Measurements from ENCODE around the gene TP53. TPM values are rescaled to one million over a fixed set of nuclear protein-coding genes. Genes with fewer than 3 reads are reported as not detected.

TP53 gene
- total RNA-seq, 1 donor = 71.3 TPM

DNA sequence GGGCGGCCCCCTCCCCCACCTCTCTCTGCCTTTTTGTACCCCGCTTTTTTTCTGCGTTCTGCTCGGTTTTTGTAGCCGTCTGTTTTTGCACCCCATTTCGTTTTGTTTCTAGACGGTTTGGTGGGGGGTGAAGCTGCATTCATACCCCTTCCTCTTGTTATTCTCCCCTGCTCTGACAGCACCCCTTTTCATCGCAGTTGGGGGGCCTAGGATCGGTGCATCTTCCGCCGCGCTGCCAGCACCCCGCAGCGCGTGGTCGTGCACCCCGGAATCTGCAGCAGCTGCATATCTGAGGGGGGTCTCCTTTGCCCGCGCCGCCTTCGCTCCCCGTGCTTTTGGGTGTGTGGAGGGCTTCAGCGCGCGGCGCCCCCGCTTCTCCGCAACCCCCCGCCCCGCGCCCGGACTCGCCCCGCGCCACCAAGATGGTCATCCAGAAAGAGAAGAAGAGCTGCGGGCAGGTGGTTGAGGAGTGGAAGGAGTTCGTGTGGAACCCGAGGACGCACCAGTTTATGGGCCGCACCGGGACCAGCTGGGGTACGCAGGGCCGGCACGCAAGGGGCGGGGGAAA is 36.1 kb downstream of the TP53 start:
- TF ChIP-seq, protein P1, sequence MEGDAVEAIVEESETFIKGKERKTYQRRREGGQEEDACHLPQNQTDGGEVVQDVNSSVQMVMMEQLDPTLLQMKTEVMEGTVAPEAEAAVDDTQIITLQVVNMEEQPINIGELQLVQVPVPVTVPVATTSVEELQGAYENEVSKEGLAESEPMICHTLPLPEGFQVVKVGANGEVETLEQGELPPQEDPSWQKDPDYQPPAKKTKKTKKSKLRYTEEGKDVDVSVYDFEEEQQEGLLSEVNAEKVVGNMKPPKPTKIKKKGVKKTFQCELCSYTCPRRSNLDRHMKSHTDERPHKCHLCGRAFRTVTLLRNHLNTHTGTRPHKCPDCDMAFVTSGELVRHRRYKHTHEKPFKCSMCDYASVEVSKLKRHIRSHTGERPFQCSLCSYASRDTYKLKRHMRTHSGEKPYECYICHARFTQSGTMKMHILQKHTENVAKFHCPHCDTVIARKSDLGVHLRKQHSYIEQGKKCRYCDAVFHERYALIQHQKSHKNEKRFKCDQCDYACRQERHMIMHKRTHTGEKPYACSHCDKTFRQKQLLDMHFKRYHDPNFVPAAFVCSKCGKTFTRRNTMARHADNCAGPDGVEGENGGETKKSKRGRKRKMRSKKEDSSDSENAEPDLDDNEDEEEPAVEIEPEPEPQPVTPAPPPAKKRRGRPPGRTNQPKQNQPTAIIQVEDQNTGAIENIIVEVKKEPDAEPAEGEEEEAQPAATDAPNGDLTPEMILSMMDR (IDR thresholded peaks at IDR 0.05; ENCODE audit: extremely low read depth, low read depth, low read length) = no peak
- Histone ChIP-seq H3K4me3 (ENCODE audit: insufficient read depth, low read length) (no peak overlapping the region), H3K27ac (ENCODE audit: low read depth, low read length) (no peak overlapping the region), H3K79me2 (ENCODE audit: insufficient read depth, low read length) (no peaks in the 10 kb centered on the region), H3K9me3 (ENCODE audit: low read depth, low read length) (no peaks in the 10 kb centered on the region), H3K4me2 (ENCODE audit: insufficient read depth, low read length) (peak overlapping the region; percentile 46), H3K27me3 (ENCODE audit: insufficient read depth, low read length) (peaks cover 55% of the 10 kb centered on the region), H3K36me3 (ENCODE audit: insufficient read depth, low read length) (no peaks in the 10 kb centered on the region), H2AFZ (ENCODE audit: low read length) (no peak overlapping the region), H3K4me1 (ENCODE audit: insufficient read depth, low read length) (no peaks in the 10 kb centered on the region), H4K20me1 (ENCODE audit: insufficient read depth, low read length) (no peaks in the 10 kb centered on the region)
- peak; percentile 73 for DNase-seq (ENCODE audit: insufficient read length, low spot score, missing footprints)

DNA sequence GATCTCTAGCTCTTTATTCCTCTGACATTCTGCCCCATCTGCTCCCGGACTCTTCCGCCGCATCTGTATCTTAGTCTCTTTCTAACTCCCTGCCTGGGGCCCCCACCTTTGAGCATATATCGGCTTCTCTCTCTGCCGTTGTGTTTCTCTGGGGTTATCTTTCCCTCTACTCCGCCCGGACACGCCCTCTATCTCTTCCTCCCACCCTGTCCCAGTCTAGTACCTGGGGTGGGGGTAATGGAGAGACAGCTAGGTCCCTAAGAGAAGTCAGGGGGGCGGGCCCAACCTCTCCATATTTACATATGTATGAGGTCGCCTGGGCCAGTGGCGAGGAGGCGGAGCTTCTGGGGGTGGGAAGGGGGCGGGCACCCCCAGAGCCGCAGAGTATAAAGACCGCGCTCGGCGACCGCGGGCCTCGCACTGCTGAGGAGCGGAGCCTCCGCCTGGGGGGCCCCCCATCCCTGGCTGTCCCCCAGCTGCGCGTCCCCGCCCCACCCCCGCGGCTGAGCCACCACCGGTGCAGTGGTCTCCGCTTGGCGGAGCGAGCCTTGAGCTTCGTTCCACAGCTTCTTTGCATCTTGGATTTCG is 36.7 kb downstream of the TP53 start, which contains the start of gene ATP1B2:
Gene ATP1B2, plus strand, starts transcription at position 418 of the 588 bp plus-strand sequence. CDS start 593 bp downstream, outside the sequence.
- H3K36me3 ChIP-seq (ENCODE audit: insufficient read depth, low read length) = no peaks in the 10 kb centered on the region
- no peaks in the 10 kb centered on the region for H3K4me1 ChIP-seq (ENCODE audit: insufficient read depth, low read length)
- H3K27ac ChIP-seq (ENCODE audit: low read depth, low read length) = no peak within 1 kb of the TSS
- peak within 1 kb of the TSS; percentile 58 for H3K4me2 ChIP-seq (ENCODE audit: insufficient read depth, low read length)
- H3K4me3 ChIP-seq (ENCODE audit: insufficient read depth, low read length) = peak within 1 kb of the TSS; percentile 47
- H3K79me2 ChIP-seq (ENCODE audit: insufficient read depth, low read length) = no peaks in the 10 kb centered on the region
- H4K20me1 ChIP-seq (ENCODE audit: insufficient read depth, low read length) = no peaks in the 10 kb centered on the region
- peaks cover 55% of the 10 kb centered on the region for H3K27me3 ChIP-seq (ENCODE audit: insufficient read depth, low read length)
- DNase-seq (ENCODE audit: insufficient read length, low spot score, missing footprints) = peak; percentile 86
- H2AFZ ChIP-seq (ENCODE audit: low read length) = peak within 1 kb of the TSS; percentile 7
- TF ChIP-seq, protein P1 (IDR thresholded peaks at IDR 0.05; ENCODE audit: extremely low read depth, low read depth, low read length) = no peak
- H3K9me3 ChIP-seq (ENCODE audit: low read depth, low read length) = no peaks in the 10 kb centered on the region

DNA sequence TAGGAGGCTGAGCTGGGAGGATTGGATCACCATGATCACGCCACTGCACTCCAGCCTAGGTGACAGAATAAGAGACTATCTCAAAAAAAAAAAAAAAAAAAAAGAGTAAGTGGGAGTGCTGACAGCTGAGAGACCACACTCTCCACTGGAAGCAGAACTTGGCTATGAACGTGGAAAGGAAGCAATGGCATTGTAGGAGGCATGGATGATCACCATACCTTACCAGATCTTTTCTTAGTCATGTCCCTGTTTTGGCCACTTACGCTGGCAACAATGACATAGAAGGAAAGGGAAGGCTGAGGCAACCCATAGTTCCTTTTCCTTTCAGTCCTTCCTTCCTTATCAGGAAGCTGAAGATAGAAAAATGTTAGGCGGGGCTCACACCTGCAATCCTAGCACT is 40.3 kb downstream of the TP53 start:
- TF ChIP-seq, protein P1 (IDR thresholded peaks at IDR 0.05; ENCODE audit: extremely low read depth, low read depth, low read length) = no peak
- Histone ChIP-seq H2AFZ (ENCODE audit: low read length) (no peak overlapping the region), H3K9me3 (ENCODE audit: low read depth, low read length) (no peaks in the 10 kb centered on the region), H3K27ac (ENCODE audit: low read depth, low read length) (no peak overlapping the region), H3K79me2 (ENCODE audit: insufficient read depth, low read length) (no peaks in the 10 kb centered on the region), H3K27me3 (ENCODE audit: insufficient read depth, low read length) (peaks cover 23% of the 10 kb centered on the region), H3K36me3 (ENCODE audit: insufficient read depth, low read length) (no peaks in the 10 kb centered on the region), H3K4me3 (ENCODE audit: insufficient read depth, low read length) (no peak overlapping the region), H4K20me1 (ENCODE audit: insufficient read depth, low read length) (no peaks in the 10 kb centered on the region), H3K4me1 (ENCODE audit: insufficient read depth, low read length) (no peaks in the 10 kb centered on the region), H3K4me2 (ENCODE audit: insufficient read depth, low read length) (no peak overlapping the region)
- DNase-seq (ENCODE audit: insufficient read length, low spot score, missing footprints) = no peak

DNA sequence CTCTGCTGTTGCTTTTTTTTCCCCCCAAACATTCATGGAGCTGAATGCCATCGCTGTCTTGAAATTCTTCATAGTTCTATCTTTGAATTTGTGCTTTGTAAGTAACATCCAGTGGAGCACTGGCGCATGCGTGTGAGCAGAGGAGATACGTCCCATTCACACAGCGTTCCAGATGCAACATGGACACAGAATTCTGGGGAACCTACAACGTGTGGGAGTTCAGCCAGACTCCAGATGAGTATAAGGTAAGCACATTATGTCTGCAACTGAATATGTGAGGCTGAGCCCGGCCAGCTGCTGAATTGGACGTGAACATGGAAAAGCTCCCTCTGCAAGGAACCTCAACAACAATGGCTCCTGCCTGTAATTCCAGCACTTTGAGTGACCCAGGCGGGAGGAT is 40.8 kb downstream of the TP53 start:
- Histone ChIP-seq H3K27ac (ENCODE audit: low read depth, low read length) (no peak overlapping the region), H3K4me1 (ENCODE audit: insufficient read depth, low read length) (no peaks in the 10 kb centered on the region), H3K9me3 (ENCODE audit: low read depth, low read length) (no peaks in the 10 kb centered on the region), H3K4me3 (ENCODE audit: insufficient read depth, low read length) (no peak overlapping the region), H4K20me1 (ENCODE audit: insufficient read depth, low read length) (no peaks in the 10 kb centered on the region), H2AFZ (ENCODE audit: low read length) (no peak overlapping the region), H3K79me2 (ENCODE audit: insufficient read depth, low read length) (no peaks in the 10 kb centered on the region), H3K36me3 (ENCODE audit: insufficient read depth, low read length) (no peaks in the 10 kb centered on the region), H3K27me3 (ENCODE audit: insufficient read depth, low read length) (peaks cover 17% of the 10 kb centered on the region), H3K4me2 (ENCODE audit: insufficient read depth, low read length) (no peak overlapping the region)
- TF ChIP-seq, protein P1 (IDR thresholded peaks at IDR 0.05; ENCODE audit: extremely low read depth, low read depth, low read length) = no peak
- DNase-seq (ENCODE audit: insufficient read length, low spot score, missing footprints) = no peak
